ENCODE results near the gene TRPM8. TPM values are rescaled to one million over a fixed set of nuclear protein-coding genes. Genes with fewer than 3 reads are reported as not detected.
"Not testable (repeated sequence)": the region's sequence is repeated elsewhere in the genome, so short reads cannot be mapped to it uniquely, and the experiment has no call there.

The TRPM8 gene
- total RNA-seq, 4 donors from 2014 or later = 0.34 to 0.72 TPM; not detected in 2

GRCh38 chr2:233967164-233967563, 50.0 kb downstream of the TRPM8 start:
- no peaks in the 10 kb centered on the region for H3K27me3 ChIP-seq
- H3K36me3 ChIP-seq = no peaks in the 10 kb centered on the region
- no peak overlapping the region for H3K27ac ChIP-seq
- no peaks in the 10 kb centered on the region for H3K4me1 ChIP-seq
- WGBS = 90% methylated on average over 2 of the region's 2 CpGs
- H3K4me3 ChIP-seq = no peak overlapping the region
- no peak for TF ChIP-seq EP300 (IDR thresholded peaks at IDR 0.05)
- no peak for TF ChIP-seq POLR2A (IDR thresholded peaks at IDR 0.05)
- no peak for TF ChIP-seq CTCF (IDR thresholded peaks at IDR 0.05)
- DNase-seq (ENCODE audit: low spot score in 2 of 2) = no peak
- no peaks in the 10 kb centered on the region for H3K9me3 ChIP-seq

GRCh38 chr2:233968556-233968955, 51.4 kb downstream of the TRPM8 start:
- H3K4me3 ChIP-seq = no peak overlapping the region
- H3K4me1 ChIP-seq = peaks cover 3% of the 10 kb centered on the region
- TF ChIP-seq POLR2A (IDR thresholded peaks at IDR 0.05) = no peak
- DNase-seq (ENCODE audit: low spot score in 2 of 2) = no peak
- H3K9me3 ChIP-seq = no peaks in the 10 kb centered on the region
- no peak overlapping the region for H3K27ac ChIP-seq
- 75% methylated on average over 4 of the region's 4 CpGs for WGBS
- no peaks in the 10 kb centered on the region for H3K27me3 ChIP-seq
- no peaks in the 10 kb centered on the region for H3K36me3 ChIP-seq

GRCh38 chr2:233972460-233972859, 55.3 kb downstream of the TRPM8 start:
- H3K27ac ChIP-seq; H3K27me3 ChIP-seq; H3K9me3 ChIP-seq; H3K36me3 ChIP-seq; H3K4me3 ChIP-seq; DNase-seq (ENCODE audit: low spot score in 2 of 2): not testable (repeated sequence)
- peaks cover 22% of the 10 kb centered on the region for H3K4me1 ChIP-seq
- no CpG with 5 or more reads among the region's 29 CpGs for WGBS

- no peak for DNase-seq (ENCODE audit: low spot score in 2 of 2)
- Histone ChIP-seq H3K9me3 (no peaks in the 10 kb centered on the region), H3K27ac (no peak overlapping the region), H3K36me3 (no peaks in the 10 kb centered on the region), H3K27me3 (no peaks in the 10 kb centered on the region), H3K4me3 (no peak overlapping the region), H3K4me1 (peaks cover 22% of the 10 kb centered on the region)
- WGBS = 63% methylated on average over 5 of the region's 13 CpGs
- no peak for TF ChIP-seq POLR2A (IDR thresholded peaks at IDR 0.05)
- TF ChIP-seq EP300 (IDR thresholded peaks at IDR 0.05) = no peak
- TF ChIP-seq POLR2AphosphoS5 (IDR thresholded peaks at IDR 0.05) = peak in 1 of 3 donors; percentile 50
- TF ChIP-seq CTCF (IDR thresholded peaks at IDR 0.05) = no peak
Measured at GRCh38 chr2:233972941-233973575, 55.9 kb downstream of the TRPM8 start.

GRCh38 chr2:233973786-233974185, 56.6 kb downstream of the TRPM8 start:
- WGBS = 89% methylated on average over 6 of the region's 6 CpGs
- H3K9me3 ChIP-seq = no peaks in the 10 kb centered on the region
- peaks cover 22% of the 10 kb centered on the region for H3K4me1 ChIP-seq
- no peaks in the 10 kb centered on the region for H3K27me3 ChIP-seq
- no peak overlapping the region for H3K4me3 ChIP-seq
- DNase-seq (ENCODE audit: low spot score in 2 of 2) = no peak
- no peak for TF ChIP-seq POLR2A (IDR thresholded peaks at IDR 0.05)
- no peak for TF ChIP-seq CTCF (IDR thresholded peaks at IDR 0.05)
- TF ChIP-seq POLR2AphosphoS5 (IDR thresholded peaks at IDR 0.05) = no peak
- TF ChIP-seq EP300 (IDR thresholded peaks at IDR 0.05) = no peak
- H3K27ac ChIP-seq = no peak overlapping the region
- H3K36me3 ChIP-seq = no peaks in the 10 kb centered on the region

- H3K36me3 ChIP-seq = no peaks in the 10 kb centered on the region
- H3K4me3 ChIP-seq = no peak overlapping the region
- no peaks in the 10 kb centered on the region for H3K27me3 ChIP-seq
- no peak for DNase-seq (ENCODE audit: low spot score in 2 of 2)
- no peak overlapping the region for H3K27ac ChIP-seq
- no peaks in the 10 kb centered on the region for H3K9me3 ChIP-seq
- TF ChIP-seq CTCF (IDR thresholded peaks at IDR 0.05) (no peak), POLR2AphosphoS5 (IDR thresholded peaks at IDR 0.05) (no peak), POLR2A (IDR thresholded peaks at IDR 0.05) (no peak), EP300 (IDR thresholded peaks at IDR 0.05) (no peak)
- 64% methylated on average over 4 of the region's 4 CpGs for WGBS
- H3K4me1 ChIP-seq = peaks cover 22% of the 10 kb centered on the region
Measured at GRCh38 chr2:233974530-233975071, 57.4 kb downstream of the TRPM8 start.

All from suprapubic skin (tissue), 4 donors.